Measurements from ENCODE around the gene CSNK1G2.

Gene CSNK1G2

DNA sequence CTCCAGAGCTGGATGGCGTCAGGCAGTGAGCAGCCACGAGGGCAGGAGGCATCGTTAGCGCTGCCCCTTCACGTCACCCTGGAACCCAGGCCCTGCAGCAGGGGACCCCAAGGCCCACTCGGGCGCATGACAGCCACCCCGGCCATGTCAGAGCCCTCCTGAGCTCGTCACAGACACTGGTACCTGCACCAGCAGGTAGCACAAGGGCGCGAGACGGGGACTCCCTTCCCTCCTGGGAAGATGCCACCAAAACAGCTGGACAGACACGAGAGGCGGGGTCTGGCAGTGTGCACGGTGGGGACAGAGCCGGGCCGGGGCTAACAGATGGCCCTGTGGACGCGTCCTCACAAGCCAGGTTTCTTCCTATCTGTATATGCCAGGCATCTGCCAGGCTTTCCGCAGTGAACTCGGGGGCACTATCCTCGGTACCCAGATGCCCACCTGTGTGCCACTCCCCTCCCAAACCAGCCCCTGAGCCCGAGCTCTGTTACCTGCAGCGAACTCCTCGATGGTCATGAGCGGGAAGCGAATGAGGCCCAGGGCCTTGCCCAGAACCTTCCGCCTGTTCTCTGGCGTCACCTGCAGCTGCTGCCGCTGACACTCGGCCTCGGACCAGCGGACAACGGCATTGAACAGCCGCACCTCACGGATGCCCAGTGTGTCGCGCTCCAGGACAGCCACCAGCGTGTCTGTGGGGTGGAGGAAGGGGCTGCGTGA lies 48.7 kb downstream of the CSNK1G2 start:
- no peak overlapping the region for H3K4me3 ChIP-seq (ENCODE audit: low read length)
- no peak for TF ChIP-seq ZNF274 (IDR thresholded peaks at IDR 0.05; ENCODE audit: low read depth, low read length)

DNA sequence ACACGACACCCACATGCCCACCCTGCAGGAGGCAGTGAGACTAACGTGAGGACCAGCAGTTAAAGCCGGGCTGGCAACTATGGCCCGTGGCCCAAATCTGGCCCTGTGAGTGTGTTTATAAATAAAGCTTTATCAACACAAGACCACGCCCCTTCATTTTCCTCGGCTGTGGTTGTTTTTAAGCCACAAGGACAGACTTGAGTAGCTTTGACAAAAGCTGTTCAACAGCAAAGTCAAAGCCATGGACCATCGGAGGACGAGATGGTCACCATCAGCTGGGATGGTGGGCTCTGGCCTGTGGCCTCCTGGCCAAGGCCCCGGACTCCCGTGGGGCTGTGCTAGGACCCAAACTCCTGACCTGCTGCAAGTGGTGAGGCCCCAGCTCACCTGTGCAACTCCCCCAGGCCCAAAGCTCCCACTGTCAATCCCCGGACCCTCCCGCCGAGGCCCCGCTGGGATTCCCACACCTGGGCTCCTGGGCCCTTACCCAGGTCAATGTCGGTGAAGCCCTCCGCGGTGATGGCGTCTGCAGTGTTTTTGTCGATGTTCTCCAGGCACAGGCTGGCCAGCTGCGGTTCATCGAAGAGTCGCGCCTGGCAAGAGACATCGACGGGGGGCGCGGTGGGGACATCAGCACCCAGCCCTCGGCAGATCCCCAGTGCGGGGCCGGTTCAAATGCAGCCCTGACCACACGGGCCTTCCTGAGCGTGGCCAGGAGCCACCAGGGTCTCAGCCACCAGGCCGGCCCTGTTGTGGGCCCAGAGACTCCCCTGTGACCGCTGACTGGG lies 49.5 kb downstream of the CSNK1G2 start:
- TF ChIP-seq ZNF274 (IDR thresholded peaks at IDR 0.05; ENCODE audit: low read depth, low read length), result no peak
- H3K4me3 ChIP-seq (ENCODE audit: low read length), result no peak overlapping the region

DNA sequence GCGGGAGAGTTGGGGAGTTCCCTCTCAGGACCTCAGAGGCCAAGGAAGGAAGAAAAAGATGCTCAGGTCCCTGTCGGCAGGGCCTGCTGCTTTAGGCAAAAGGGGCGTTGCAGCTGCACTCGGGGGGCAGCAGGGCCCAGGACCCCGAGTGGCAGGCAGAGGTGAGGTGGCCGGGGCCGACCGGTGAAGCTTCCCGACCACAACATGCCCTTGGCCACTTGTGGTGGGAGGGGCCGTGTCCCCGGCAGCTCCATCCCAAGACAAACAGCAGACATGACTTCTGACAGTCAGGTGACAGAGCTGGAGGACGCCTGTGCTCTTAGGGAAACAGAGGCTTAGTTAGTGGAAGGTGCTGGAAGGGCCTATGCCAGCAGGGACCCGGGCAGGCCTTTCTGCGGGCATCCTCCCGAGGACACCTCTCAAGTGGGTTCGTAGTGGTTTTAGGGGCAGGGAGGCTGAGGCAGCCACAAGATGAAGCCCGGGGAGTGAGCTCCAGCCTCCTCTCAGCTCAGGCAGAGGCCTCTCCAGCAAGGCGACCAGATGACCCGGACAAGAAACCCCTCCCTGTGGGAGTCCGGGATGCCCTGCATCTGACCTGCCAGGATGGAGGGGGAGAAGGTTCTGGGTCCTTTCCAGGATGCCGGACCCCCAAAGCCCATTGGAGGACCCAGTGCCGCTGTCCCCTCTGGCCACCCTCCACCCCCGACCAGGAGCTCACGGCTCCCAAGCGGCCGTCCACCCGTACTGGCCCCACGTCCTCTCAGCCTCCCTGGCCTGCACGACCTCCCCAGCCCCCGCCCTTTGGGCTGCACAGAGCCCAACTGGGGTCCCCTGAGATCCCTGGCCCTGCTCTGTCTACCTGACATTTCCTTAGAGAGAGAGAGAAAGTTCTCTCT lies 50.3 kb downstream of the CSNK1G2 start:
- no peak for TF ChIP-seq ZNF274 (IDR thresholded peaks at IDR 0.05; ENCODE audit: low read depth, low read length)
- H3K4me3 ChIP-seq (ENCODE audit: low read length), result no peak overlapping the region

DNA sequence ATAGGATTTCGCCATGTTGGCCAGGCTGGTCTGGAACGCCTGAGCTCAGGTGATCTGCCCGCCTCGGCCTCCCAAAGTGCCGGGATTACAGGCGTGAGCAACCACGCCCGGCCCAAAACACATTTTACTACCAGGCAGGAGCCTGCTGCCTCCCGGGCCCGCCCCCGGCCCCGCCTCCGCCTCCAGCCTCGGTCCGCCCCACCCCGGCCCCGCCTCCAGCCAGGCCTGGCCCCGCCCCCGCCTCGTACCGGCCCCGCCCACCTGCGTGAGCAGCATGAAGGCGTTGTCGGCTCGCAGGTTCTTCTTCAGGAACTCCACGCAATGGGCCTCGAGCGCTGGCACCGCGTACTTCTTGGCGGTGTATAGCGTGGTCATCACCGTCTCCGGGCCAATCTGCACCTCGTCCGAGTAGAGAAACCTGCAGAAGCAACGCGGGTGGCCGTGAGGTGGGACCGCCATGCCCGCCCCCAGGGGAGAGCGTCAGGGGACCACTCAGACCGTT lies 51.8 kb downstream of the CSNK1G2 start:
- TF ChIP-seq ZNF274 (IDR thresholded peaks at IDR 0.05; ENCODE audit: low read depth, low read length), result no peak
- no peak overlapping the region for H3K4me3 ChIP-seq (ENCODE audit: low read length)

DNA sequence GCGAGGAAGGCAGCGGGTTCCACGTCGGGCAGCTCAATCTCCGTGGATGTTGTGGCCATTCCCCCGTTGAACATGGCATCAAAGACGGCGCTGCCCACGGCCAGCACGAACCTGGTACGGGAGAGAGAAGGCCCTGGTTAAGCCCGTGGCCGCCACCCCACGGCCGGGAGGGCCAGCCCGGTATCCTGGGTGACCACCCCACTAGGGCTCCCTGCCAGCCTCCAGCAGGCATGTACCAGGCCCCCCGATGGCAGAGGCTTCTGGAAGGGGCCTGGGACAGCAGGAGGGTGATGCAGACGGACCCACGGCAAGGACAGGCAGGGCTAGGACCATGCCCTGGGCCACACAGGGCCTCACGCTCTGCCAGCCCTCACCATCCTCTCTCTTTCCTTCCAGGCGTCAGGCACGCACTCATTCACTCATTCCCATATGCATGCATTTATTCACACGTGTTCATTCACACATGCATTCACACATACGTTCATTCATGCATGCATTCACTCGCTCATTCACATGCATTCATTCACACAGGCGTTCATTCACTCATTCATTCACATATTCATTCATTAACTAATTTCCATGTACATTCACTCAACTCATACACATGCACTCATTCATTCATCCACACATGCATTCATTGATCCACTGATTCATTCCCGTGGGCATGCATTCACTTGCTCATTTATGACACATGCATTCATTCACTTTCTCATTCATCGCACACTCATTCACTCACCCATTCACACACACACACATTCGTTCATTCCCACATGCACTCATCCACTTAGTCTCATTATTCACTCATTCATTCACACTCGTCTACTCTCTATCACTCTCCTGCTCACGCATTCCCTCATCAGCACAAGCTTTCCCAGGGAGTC lies 56.6 kb downstream of the CSNK1G2 start:
- no peak overlapping the region for H3K4me3 ChIP-seq (ENCODE audit: low read length)

DNA sequence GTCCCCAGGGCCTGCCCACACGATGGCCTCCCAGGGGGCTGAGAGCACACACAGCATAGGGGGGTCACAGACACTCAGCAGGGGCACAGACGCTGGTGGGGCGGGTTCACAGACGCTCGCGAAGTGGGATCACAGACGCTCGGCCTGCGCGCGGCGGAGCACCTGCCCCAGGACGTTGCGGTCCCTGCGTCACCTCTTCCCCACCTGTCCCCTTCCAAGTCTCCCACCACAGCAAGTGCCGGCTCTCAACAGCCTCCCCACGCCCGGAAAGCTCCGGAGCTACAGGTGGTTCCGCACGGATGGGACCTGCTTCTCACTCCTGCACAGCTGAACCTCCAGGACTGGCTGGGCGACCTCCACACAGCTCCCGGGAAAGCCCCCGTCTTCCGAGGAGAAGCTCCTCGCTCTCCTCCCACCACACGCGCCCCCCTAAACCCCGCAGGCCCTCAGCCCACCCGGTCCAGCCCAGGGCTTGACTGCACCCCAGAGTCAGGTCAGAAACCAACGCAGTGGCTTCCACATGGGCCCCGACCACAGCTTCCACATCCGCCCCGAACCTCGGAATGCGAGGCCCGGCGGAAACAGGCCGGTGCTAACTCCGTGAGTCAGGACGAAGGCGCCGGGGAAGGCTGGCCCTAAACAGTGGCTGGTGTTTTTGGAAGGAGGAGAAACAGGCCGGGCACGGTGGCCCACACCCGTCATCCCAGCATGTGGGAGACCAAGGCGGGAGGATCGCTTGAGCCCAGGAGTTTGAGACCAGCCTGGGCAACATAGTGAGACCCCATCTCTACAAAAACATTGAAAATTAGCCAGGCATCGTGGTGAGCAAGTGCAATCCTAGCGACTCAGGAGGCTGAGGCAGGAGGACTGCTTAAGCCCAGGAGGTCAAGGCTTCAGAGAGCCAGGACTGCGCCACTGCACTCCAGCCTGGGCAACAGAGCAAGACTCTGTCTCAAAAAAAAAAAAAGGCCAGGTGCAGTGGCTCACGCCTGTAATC lies 58.0 kb downstream of the CSNK1G2 start:
- TF ChIP-seq ZNF274 (IDR thresholded peaks at IDR 0.05; ENCODE audit: low read depth, low read length), result no peak
- no peak overlapping the region for H3K4me3 ChIP-seq (ENCODE audit: low read length)

More for the DNA sequence above, 56.6 kb downstream of the CSNK1G2 start:
- TF ChIP-seq ZNF274 (IDR thresholded peaks at IDR 0.05; ENCODE audit: low read depth, low read length), result no peak

DNA sequence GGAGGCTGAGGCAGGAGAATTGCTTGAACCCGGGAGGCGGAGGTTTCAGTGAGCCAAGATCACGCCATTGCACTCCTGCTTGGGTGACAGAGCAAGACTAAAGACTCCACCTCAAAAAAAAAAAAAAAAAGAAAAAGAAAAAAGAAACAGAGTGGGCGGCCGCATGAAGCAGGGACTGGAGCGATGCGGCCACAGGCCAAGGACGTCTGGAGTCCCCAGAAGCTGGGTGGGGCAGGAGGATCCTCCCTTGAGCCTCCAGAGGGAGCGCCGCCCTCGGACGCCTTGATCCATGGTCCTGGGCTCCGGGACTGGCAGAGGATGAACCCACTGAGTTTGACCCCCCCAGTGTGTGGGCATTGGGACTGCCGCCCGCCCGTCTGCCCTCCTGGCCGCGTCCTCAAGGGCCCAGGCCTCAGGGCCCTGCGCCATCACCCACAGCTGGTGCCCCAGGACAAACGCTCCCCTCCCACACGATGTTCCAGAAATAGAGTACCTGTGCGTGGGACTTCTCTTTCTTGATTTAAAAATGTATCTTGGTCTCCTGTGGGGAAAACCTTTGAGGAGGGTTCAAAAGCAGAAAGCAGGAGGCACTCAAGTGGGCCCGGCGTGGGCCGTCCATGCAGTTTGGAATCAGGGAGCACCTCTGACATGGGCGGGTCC lies 59.0 kb downstream of the CSNK1G2 start:
- TF ChIP-seq ZNF274 (IDR thresholded peaks at IDR 0.05; ENCODE audit: low read depth, low read length), result no peak
- H3K4me3 ChIP-seq (ENCODE audit: low read length), result no peak overlapping the region

DNA sequence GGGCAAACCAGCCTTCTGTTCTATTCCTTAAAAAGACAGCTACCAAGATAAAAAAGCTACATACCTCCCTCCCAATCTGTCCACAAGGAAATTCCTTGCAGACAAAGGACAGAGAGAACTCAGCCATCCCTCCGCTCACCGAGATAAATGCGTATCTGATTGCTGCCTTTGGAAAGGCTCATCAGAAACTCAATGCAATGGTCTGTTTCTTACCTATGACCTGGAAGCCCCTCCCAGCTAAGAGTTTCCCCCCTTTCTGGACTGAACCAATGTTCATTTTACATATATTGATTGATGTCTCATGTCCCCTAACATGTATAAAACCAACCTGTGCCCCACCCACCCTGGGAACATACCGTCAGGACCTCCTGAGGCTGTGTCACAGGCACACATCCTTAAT lies 62.9 kb downstream of the CSNK1G2 start:
- H3K4me3 ChIP-seq (ENCODE audit: low read length), result no peak overlapping the region
- TF ChIP-seq ZNF274 (IDR thresholded peaks at IDR 0.05; ENCODE audit: low read depth, low read length), result no peak

DNA sequence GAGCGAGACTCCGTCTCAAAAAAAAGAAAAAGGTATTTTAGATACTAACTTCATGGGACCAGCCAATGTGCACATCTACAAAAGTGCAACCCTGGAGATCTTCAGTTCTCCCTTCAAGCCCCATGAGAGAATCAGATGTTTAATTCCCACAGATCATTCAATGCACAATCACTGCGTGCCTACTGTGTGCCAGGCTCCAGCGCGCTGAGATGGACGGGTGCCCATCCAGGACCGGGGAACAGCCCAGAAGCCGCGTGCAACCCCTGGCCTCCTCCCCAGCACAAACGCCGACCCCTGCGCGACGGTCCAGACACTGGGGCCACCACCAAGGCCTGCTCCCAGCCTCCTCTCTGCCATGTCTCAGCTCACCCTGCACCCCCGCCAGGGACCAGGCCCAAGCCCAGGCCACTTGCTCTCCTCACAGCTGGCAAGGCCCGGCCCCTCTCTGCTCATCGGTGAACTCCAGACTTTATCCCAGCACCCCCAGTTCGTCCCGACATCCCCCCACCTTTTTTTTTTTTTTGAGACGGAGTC lies 69.2 kb downstream of the CSNK1G2 start:
- TF ChIP-seq ZNF274 (IDR thresholded peaks at IDR 0.05; ENCODE audit: low read depth, low read length), result no peak
- no peak overlapping the region for H3K4me3 ChIP-seq (ENCODE audit: low read length)

DNA sequence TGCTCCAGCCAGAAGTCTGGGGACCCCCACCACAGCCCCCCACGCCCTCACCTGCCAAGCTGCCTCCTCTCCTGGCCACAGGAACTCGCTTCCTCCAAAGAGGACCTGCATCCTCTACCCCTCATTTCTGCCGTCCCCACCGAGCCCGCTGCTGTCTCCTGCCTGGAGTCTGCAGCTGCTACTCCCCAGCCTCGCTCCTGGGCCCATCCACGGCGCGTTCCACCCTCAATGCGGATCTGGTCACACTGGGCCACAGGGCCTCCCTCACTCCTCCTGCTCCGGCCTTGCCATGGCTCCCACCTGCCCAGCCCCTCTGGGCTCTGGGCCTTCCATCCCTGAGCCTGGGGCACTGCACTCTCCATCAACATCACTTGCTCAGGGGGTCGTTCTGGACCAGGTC lies 70.2 kb downstream of the CSNK1G2 start:
- no peak overlapping the region for H3K4me3 ChIP-seq (ENCODE audit: low read length)
- TF ChIP-seq ZNF274 (IDR thresholded peaks at IDR 0.05; ENCODE audit: low read depth, low read length), result no peak

DNA sequence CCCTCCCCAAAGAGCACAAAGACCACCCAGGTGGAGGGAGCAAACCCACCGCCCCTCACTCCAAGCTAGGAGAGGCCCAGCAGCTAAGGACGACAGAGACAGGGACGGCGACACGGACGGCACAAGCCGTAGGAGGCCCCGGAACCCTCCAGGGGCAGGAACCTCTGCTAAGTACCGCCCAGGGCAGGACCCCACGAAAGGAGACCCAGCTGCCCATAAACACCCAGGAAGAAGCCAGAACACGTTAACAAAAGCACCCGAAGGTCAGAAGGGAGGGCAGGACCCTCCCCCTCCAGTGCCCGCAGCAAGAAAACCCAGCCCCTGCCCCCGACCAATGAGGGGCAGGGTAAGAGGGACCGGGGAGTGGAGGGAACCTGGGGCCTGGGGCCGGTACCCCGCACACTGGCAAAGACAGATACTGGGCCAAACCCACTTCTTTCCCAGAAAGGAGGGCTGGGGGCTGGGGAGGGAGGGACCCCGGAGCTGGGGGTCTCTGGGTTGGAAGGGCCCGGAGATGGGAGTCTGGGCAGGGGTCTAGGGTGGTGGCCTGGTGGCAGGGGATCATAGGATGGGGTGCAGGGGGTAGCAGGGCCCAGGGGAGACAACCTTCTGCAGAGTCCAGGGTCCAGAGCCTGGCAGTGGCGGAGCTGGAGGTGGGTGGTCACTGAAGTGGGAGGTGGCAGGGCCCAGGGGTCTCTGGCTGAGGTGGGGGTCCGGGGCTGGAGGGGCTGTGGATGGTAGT lies 72.1 kb downstream of the CSNK1G2 start:
- H3K4me3 ChIP-seq (ENCODE audit: low read length), result no peak overlapping the region
- TF ChIP-seq ZNF274 (IDR thresholded peaks at IDR 0.05; ENCODE audit: low read depth, low read length), result no peak
